HG02885 (cell line): ENCODE data around the gene TSPYL6.

Source experiments
- ATAC-seq: cut with Tn5 transposase; IDR thresholded peaks from one replicate; pipeline ENCODE4 v1.9.1; 2021; ENCODE audit warnings: mild to moderate bottlenecking; ENCODE audit not compliant: unreplicated experiment, poor library complexity

TSPYL6 gene

DNA sequence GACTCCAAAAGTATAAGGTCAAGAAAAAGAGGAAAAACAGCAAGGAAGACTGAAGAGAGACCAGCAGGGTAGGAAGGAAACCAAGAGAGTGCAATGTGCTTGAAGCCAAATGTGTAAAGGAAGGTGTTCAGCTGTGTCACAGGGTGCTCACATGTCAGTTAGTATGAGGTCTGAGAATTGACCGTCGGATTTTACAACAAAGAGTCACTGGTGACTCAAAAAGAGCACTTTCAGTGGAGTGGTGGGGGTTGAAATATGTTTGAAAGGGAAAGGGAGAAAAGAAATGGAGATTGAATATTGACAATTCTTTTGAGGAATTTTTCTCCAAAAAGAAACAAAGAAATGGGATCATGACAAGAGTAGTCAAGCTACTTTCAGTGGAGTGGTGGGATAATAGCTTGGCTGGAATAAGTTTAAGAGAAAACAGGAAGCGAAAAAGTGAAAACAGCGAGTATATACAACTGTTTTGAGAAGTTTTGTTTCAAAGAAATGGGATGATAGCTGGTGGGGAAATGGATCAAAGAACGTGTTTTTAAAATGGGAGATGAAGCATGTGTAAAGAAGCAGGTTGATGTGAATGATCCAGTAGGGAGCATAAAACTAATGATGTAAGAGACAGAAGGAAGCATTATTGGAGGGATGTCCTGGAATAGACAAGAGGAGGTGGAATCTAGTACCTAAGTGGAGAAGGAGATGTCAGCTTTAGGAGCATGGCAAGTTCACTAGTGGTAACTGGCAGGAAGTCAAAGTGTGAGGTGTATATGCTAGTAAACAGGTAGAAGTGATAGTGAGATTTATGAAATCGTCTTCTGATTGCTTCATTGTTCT, 3.6 kb upstream of the TSPYL6 start:
- peak; percentile 97 for ATAC-seq

GRCh38 chr2:54258166-54258565, 2.1 kb upstream of the TSPYL6 start:
- no peak for ATAC-seq

DNA sequence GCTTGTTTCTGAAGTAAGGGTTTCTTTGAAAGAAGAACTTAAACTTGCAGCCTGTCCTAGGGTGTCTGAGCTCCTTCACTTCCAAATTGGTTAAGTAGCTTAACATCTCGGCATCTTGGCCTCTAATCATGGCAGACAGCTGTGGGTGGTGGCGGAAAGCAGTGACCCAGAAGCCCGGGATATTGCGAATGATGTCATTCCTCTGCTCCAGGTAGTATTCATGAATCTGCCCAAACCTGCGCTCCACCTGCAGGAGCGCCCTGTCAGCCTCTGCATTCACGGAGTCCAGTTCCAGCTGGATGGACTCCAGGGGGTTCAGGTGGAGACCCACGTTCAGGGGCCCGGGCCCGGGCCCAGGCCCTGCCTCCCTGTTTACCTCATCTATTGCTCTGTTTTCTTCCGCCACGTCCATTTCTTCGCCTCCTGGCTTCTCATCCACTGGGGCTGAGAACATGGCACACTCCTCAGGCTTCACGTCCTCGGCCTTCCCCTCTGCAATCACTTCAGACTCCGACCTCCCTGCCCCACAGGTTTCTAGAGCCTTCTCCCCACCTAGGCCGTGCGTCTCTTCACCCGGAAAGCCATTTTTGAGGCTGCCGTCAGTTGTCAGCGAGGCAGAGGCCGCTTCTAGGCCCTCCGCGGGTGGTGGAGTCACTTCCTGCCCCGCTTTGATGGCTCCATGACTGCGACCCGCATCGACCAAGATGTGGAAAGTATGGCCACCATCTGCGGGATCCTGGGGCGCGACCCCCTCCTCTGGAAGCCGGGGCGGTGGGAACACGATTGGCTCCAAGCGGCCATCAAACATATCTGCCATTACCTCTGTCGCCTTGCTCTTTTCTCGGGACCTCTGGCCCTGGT, 569 bp downstream of the TSPYL6 start:
- ATAC-seq = no peak

DNA sequence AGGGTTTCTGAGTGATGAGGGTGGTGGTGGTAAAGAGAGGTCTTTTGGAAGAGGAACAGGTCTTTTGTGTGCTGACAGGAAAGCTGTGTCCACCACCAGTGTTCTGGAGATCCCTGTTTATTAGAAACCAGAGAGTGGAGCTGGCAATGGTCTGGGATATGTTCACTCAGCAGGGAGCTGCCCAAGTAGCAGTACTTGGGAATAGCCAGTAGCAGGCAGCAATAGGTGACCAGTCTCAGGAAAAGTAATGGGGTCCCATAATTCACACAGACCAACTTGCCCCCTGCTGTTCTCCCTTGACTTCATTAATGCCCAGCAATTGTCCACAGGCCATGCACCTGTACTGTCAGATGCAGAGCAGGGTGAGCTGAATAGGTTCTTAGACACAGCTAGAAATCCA, 1.8 kb downstream of the TSPYL6 start:
- no peak for ATAC-seq

GRCh38 chr2:54249629-54250028, 6.4 kb downstream of the TSPYL6 start:
- ATAC-seq = no peak

DNA sequence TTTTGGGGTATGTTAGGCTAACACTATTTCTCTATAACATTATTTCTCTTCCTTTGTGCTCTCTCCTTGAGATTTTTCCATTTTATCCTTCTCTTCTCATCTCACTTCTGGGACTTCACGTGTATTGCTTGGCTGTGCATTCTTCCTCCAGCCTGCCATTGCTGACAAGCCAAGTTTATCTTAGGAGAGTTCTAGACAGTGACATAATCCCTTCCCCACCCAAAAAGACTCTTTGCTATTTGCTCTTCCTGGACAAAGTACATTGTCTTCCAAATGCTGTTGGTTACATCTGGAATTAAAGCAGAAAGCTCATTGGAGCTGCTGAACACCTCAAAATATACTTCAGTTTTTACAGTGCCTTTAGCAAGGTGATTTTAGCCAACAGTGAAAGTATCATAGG, 8.9 kb downstream of the TSPYL6 start:
- no peak for ATAC-seq

- ATAC-seq = no peak
Measured at GRCh38 chr2:54240515-54241469, 15.2 kb downstream of the TSPYL6 start.

- ATAC-seq = no peak
Measured at GRCh38 chr2:54239427-54239826, 16.6 kb downstream of the TSPYL6 start.

GRCh38 chr2:54237428-54237827, 18.6 kb downstream of the TSPYL6 start:
- ATAC-seq = no peak

- ATAC-seq = no peak
Measured at GRCh38 chr2:54233832-54234649, 22.0 kb downstream of the TSPYL6 start.

GRCh38 chr2:54228945-54229344, 27.1 kb downstream of the TSPYL6 start:
- ATAC-seq = no peak

DNA sequence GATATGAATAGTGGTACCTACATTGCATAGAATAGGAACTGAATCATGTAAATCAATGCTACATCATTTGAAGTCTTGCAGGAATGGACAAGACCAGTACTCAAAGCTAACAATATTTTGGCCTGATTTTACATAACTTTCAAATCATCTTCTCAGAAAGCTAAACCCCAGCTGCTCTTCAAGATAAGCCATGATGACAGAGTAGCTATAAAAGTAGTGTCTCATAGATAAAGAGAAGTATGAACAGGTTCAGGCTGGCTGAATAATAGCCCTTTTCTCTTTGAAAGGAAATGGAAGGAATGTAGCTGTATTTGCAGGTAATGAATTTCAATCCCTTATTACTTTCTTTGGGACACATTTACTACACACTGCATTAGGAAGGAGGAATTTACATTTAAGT, 28.2 kb downstream of the TSPYL6 start:
- no peak for ATAC-seq

GRCh38 chr2:54226260-54226659, 29.8 kb downstream of the TSPYL6 start:
- no peak for ATAC-seq

- ATAC-seq = no peak
Measured at GRCh38 chr2:54224997-54225396, 31.0 kb downstream of the TSPYL6 start.

GRCh38 chr2:54213082-54213481, 42.9 kb downstream of the TSPYL6 start:
- ATAC-seq = no peak

DNA sequence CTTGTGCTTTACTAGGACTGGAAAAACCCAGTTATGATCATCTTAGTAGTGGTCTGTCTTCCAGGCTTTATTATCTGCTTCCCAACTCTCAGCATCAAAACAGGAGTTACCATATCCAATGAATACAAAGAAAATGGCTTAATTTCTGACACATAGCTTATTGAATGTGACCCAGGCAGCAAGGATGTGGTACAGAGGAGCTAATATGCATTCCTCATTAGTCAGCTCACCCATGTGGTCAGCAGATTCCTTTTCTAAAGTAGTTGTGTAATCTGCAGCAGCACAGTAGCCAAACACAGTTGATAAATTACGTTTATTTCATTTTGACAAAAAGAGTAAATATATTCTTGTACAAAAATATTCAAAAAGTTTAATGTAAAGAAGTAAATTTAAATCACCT, 43.6 kb downstream of the TSPYL6 start:
- no peak for ATAC-seq

GRCh38 chr2:54209379-54209778, 46.6 kb downstream of the TSPYL6 start:
- ATAC-seq = no peak

GRCh38 chr2:54208364-54209240, 47.4 kb downstream of the TSPYL6 start:
- ATAC-seq = no peak
